HG03159 (cell line): ENCODE data around the gene B4GALT5.

Source experiments
- ATAC-seq: cut with Tn5 transposase; IDR thresholded peaks from one replicate; pipeline ENCODE4 v1.9.1; 2021; ENCODE audit warnings: mild to moderate bottlenecking, moderate library complexity; ENCODE audit not compliant: unreplicated experiment

Gene B4GALT5

DNA sequence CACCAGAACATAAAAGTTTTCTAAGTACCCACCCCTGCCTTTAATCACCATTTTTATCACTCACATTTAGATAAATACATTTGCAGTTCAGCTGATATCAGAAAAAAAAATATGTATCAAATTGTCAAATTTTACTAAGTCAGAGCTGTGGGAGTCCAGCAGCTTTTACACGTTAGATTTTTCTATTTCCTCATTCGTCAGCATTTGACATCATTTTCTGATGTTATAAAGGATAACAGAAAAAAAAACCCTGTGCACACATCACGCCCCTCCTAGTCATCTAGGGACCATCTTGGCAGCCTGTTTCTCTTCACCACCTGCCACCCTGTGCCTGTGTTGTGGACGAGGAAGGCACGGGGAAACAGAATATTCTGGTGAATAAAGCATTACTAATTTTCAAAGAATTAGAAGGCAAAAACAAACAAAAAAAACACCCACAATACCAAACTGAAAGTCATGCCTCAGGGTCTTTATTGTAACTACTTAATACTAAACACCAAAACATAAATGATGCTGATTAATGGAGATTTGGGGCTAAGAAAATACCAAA, 12.4 kb downstream of the B4GALT5 start:
- ATAC-seq: no peak

DNA sequence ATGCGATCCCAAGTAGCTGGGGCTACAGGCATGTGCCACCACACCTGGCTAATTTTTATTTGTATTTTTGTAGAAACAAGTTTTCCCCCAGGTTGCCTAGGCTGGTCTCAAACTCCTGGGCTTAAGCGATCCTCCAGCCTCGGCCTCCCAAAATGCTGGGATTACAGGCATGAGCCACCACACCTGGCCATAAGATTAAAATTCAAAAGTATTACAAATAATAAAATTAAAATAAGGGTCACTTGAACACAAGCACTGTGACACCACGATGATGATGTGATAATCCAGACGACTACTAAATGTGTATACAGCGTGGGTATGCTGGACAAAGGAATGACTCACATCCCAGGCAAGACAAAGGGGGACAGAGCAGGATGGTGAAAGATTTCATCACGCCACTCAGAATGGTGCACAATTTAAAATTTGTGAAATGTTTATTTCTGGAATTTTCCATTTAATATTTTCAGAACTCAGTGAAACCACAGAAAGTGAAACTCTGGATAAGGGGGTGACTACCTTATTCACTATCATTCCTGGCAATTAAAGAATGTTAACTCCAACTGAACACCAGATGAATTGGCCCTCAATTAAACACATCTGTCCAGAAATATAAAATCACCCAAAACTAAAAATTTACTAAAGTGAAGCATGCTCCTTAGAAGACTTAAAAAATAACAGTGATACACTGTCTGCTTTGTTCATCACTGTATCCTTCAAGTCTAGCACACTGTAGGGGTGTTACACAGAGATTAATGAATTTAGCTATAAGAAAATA, 13.1 kb downstream of the B4GALT5 start:
- ATAC-seq: no peak

DNA sequence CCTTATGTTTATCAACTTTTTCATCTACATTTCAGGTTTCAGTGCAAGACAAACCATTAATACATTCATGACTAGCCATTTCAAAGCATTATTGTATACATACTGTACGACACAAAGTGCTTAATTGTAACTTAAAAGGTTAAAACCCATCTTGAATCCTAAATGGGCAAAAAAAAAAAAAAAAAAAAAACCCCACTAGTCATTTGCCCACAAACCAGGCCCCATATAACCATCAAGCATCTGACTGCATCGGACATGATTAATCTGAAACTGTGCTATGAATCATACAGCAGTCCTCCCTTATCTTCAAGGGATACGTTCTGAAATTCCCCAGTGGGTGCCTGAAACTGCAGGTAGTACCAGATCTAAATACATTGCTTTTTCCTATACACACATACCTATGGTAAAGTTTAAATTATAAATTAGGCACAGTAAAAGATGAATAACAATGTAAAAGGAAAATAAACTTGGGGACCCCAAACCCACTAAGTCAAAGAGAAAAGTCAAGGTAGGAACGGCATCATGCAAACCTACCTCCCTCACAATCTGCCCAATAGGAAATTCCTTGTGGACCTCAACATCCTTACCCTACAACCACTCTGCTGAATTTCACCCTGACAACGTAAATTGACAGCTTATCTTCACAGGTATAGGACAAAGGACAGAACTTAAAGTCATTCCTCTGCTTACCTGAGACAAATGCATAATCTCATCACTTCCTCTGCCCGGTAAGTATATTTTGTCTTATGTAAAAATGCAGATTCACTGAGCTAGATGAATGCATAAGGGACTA, 14.3 kb downstream of the B4GALT5 start:
- ATAC-seq: peak; percentile 67

DNA sequence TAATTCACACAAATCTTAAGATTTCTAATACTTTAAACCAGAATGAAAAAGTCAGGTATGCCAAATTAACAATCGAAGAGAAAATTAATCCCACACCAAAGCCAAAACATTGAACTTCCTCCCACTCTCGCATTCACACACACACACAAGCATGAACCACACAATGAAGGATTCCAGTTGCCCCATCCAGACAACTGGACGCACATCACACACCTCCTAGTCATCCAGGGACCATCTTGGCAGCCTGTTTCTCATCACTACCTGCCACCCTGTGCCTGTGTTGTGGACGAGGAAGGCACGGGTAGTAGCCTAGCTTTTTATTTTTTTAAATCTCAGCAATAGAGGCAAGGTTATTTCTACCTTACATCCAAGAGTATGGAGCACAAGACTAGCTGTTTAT, 15.2 kb downstream of the B4GALT5 start:
- no peak for ATAC-seq

GRCh38 chr20:49697071-49697470, 16.6 kb downstream of the B4GALT5 start:
- no peak for ATAC-seq

DNA sequence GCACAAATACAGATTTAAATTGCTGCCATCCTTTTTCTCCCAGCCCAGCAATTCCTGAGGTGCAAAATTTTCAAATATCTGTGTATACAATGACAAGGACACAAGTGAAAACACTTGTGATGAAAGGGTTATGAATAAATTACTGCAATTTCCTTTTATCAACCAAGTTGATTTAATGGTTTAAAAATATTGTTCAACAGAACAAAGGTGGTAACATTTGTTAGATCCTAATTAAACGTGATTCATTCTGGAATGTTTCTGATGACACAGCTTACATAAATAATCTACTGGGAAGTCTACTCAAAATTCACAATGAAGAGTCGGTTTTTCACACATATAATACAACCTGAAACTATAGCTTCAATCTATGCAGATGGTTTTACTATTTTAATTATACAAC, 17.1 kb downstream of the B4GALT5 start:
- ATAC-seq: no peak

DNA sequence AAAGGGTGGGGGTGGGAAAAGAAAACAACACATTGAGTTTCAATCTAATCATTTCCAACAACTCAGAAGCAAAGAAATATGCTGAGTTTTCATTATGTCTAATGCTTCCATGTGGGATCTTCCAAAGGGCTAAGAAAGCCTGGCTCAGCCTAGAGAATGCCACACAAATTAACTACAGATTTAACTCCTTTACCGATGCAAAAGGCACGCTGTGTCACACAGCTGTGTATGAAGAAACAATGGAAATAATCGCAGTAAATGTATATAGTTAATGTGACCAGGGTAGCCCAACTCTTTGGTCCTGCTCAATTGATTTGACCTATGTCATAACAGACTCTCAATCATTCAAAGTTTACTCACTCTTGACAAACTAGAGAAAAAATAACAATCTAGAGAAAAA, 17.8 kb downstream of the B4GALT5 start:
- ATAC-seq: no peak

GRCh38 chr20:49694450-49695071, 19.1 kb downstream of the B4GALT5 start:
- ATAC-seq: no peak

- no peak for ATAC-seq
Measured at GRCh38 chr20:49693435-49694171, 20.1 kb downstream of the B4GALT5 start.

GRCh38 chr20:49692941-49693340, 20.7 kb downstream of the B4GALT5 start:
- no peak for ATAC-seq

GRCh38 chr20:49691818-49692568, 21.7 kb downstream of the B4GALT5 start:
- ATAC-seq: no peak

GRCh38 chr20:49690899-49691620, 22.6 kb downstream of the B4GALT5 start:
- ATAC-seq: no peak

- ATAC-seq: no peak
Measured at GRCh38 chr20:49687595-49688567, 25.8 kb downstream of the B4GALT5 start.

DNA sequence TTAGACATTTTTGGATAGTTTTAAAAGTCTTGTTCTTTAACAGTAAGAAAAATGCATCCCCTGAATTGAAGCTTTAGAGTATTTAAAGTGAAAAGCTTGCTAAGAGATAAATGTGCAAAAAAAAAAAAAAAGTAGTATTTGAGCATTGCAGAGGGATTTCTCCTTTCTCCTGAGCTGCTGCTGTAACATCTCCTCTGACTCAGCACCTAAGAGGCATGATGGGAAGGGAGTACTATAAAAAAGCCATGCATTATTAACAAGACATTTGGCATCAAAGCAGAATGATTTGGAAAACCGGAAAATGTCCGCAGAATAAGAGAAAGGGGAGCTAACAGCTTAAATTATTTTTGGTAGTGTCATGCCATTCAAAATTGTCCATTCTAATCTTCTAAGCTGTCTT, 27.9 kb downstream of the B4GALT5 start:
- no peak for ATAC-seq

DNA sequence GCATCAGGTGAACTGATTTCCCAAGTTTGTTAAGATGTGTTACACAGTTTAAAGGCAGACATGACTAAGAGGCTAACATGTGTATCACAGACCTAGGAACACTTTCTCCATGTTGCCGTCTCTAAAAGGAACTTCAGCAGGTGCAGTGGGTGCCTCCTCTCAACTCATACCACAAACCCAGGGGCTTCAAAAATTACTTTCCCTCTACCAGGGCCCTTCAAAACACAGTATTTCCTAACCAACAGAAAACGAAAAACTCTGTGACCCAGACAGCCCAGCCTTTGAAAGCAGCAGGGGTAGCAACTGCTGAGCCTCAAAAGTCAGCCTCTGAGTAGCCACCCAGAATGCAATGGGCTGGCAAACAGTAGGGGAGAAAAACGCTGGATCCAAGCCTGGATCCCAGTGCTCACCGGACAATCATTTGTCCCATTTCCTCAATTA, 28.5 kb downstream of the B4GALT5 start:
- no peak for ATAC-seq

- no peak for ATAC-seq
Measured at GRCh38 chr20:49684335-49684997, 29.2 kb downstream of the B4GALT5 start.

- no peak for ATAC-seq
Measured at GRCh38 chr20:49682798-49683197, 30.9 kb downstream of the B4GALT5 start.

GRCh38 chr20:49682278-49682677, 31.4 kb downstream of the B4GALT5 start:
- ATAC-seq: no peak
